T-helper 2 cell treated with Interferon-gamma antibody and Interleukin-4, amounts not matched to agents 5 μg/mL and 100 μg/mL, for 36 hours (primary cell): Measurements from ENCODE around the gene DRG2.

Source experiments
- DNase-seq: peaks from one replicate; pipeline ENCODE4 v3.0.0; 2021; ENCODE audit warnings: low spot score
- H3K27ac Mint-ChIP-seq: one replicate; pipeline ENCODE4 v1.8.0; 2021; ENCODE audit warnings: mild to moderate bottlenecking, mixed read lengths
- H3K27me3 Mint-ChIP-seq: one replicate; pipeline ENCODE4 v1.8.0; 2021; ENCODE audit warnings: low read depth, mixed read lengths
- H3K36me3 Mint-ChIP-seq: one replicate; pipeline ENCODE4 v1.8.0; 2021; ENCODE audit warnings: low read depth, mixed read lengths
- H3K4me1 Mint-ChIP-seq: one replicate; pipeline ENCODE4 v1.8.0; 2021; ENCODE audit warnings: low read depth, mixed read lengths
- H3K4me3 Mint-ChIP-seq: one replicate; pipeline ENCODE4 v1.8.0; 2022; ENCODE audit warnings: mild to moderate bottlenecking, moderate library complexity, mixed read lengths
- H3K9me3 Mint-ChIP-seq: one replicate; pipeline ENCODE4 v1.8.0; 2021; ENCODE audit warnings: mixed read lengths

DRG2 gene

DNA sequence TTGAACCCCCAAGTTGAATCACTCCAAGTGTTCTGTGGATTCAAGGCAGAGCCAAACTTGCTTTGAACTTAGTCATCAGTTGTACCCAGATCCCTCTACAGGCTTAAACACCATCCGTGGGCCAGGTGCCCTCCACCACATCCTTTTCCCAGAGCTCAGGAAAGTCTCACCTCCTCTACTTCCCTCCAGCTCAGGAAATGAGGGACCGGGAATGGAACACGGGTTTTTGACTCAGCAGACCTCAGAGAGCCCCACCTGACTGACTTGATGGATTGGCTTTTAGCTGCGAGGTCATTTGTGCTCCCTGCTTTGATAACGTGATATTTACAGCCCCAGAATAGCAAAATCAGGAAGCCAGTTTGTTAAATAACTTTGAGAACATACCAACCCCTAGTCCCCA lies 28.5 kb upstream of the DRG2 start:
- DNase-seq: no peak
- Mint-ChIP-seq H3K4me3 (no peak overlapping the region), H3K9me3 (no peaks in the 10 kb centered on the region), H3K4me1 (peaks cover 12% of the 10 kb centered on the region), H3K27ac (no peak overlapping the region), H3K27me3 (no peaks in the 10 kb centered on the region), H3K36me3 (peaks cover 25% of the 10 kb centered on the region)

DNA sequence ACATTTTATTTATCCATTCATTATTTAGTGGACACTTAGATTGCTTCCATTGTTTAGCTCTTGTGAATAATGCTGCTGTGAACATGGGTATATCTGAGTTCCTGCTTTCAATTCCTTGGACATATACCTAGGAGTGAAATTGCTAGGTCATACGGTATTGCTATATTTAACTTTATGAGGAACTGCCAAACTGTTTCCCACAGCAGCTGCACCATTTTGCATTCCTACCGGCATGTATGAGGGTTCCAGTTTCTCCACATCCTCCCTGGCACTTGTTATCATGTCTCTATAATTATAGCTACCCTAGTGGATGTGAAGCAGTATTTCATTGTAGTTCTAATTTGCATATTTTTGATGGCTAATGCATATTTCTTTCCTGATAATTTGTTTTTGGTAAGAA lies 23.7 kb upstream of the DRG2 start:
- Mint-ChIP-seq H3K27me3 (no peaks in the 10 kb centered on the region), H3K9me3 (no peaks in the 10 kb centered on the region), H3K36me3 (peaks cover 9% of the 10 kb centered on the region), H3K4me1 (peaks cover 11% of the 10 kb centered on the region), H3K4me3 (no peak overlapping the region), H3K27ac (no peak overlapping the region)
- no peak for DNase-seq

DNA sequence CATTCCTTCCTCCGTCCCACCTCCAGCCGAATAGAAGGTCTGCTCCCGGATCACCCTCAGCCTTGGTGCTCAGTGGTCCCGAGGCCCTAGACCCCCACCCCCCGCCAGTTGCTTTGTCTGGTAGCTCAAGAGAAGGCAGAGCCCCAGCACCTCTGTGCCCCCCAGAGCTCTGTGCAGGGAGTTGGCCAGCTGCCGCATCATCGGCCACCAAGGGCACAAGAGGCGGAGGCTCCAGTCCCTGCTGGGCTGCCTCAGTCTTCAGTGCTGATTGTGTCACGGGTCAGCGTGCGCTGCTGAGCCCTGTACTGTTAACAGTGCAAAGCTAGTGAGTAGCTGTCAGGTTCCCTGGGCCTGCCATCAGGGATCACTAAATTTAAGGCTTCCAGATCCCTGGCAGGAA lies 22.2 kb upstream of the DRG2 start:
- Mint-ChIP-seq H3K27ac (no peak overlapping the region), H3K4me3 (no peak overlapping the region), H3K4me1 (peaks cover 5% of the 10 kb centered on the region), H3K27me3 (no peaks in the 10 kb centered on the region), H3K9me3 (no peaks in the 10 kb centered on the region), H3K36me3 (peaks cover 2% of the 10 kb centered on the region)
- no peak for DNase-seq

DNA sequence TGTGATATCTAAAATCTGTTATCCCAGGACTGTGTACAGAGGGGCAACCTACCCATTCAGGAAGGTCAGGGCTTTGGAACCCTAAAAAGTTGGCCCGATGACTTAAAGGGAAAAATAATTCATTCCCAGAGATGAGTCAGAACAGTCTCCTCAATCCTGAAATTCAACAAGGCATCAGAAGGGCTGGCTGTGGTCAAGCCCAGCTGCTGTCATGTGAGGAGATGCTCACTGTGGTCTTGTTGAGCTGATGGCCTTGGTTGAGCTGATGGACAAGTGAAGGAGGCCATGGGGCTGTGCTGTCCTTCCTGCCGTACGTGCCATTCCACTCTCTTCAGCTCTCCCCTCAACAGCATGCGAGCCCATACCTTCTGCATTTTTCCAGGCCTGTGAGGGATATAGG lies 20.9 kb upstream of the DRG2 start:
- Mint-ChIP-seq H3K4me3 (no peak overlapping the region), H3K9me3 (no peaks in the 10 kb centered on the region), H3K4me1 (peaks cover 6% of the 10 kb centered on the region), H3K36me3 (peaks cover 2% of the 10 kb centered on the region), H3K27me3 (no peaks in the 10 kb centered on the region), H3K27ac (no peak overlapping the region)
- DNase-seq: no peak

- Mint-ChIP-seq H3K9me3 (no peaks in the 10 kb centered on the region), H3K4me3 (no peak overlapping the region), H3K27me3 (no peaks in the 10 kb centered on the region), H3K4me1 (peaks cover 6% of the 10 kb centered on the region), H3K36me3 (peaks cover 2% of the 10 kb centered on the region), H3K27ac (no peak overlapping the region)
- DNase-seq: no peak
Measured at GRCh38 chr17:18069101-18069500, 18.6 kb upstream of the DRG2 start.

GRCh38 chr17:18070861-18071340 lies 16.8 kb upstream of the DRG2 start:
- Mint-ChIP-seq H3K4me3 (no peak overlapping the region), H3K27ac (no peak overlapping the region), H3K27me3 (peaks cover 5% of the 10 kb centered on the region), H3K4me1 (peaks cover 6% of the 10 kb centered on the region), H3K9me3 (no peaks in the 10 kb centered on the region), H3K36me3 (no peaks in the 10 kb centered on the region)
- DNase-seq: no peak

DNA sequence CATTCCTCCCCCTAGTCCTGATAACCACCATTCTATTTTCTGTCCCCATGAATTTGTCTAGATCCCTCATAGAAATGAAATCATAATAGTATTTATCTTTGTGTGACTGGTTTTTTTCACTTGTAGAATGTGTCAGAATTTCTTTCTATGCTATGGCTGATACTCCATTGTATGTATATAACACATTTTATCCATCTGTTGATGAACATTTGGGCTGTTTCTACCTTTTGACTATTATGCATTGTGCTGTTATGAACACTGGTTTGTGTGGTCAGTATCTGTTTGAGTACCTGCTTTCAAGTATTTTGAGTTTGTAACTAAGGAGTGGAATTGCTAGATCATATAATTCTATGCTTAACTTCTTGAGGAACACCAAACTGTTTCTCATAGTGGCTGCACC lies 16.0 kb upstream of the DRG2 start:
- no peak overlapping the region for H3K27ac Mint-ChIP-seq

GRCh38 chr17:18074566-18075272 lies 13.0 kb upstream of the DRG2 start:
- H3K27ac Mint-ChIP-seq: no peak overlapping the region
- peaks cover 7% of the 10 kb centered on the region for H3K27me3 Mint-ChIP-seq
- H3K4me1 Mint-ChIP-seq: peaks cover 6% of the 10 kb centered on the region
- no peaks in the 10 kb centered on the region for H3K9me3 Mint-ChIP-seq
- no peak overlapping the region for H3K4me3 Mint-ChIP-seq
- no peaks in the 10 kb centered on the region for H3K36me3 Mint-ChIP-seq
- no peak for DNase-seq

More for the DNA sequence above, 16.0 kb upstream of the DRG2 start:
- peaks cover 5% of the 10 kb centered on the region for H3K27me3 Mint-ChIP-seq
- no peaks in the 10 kb centered on the region for H3K36me3 Mint-ChIP-seq
- peaks cover 6% of the 10 kb centered on the region for H3K4me1 Mint-ChIP-seq
- no peaks in the 10 kb centered on the region for H3K9me3 Mint-ChIP-seq
- no peak overlapping the region for H3K4me3 Mint-ChIP-seq
- no peak for DNase-seq

DNA sequence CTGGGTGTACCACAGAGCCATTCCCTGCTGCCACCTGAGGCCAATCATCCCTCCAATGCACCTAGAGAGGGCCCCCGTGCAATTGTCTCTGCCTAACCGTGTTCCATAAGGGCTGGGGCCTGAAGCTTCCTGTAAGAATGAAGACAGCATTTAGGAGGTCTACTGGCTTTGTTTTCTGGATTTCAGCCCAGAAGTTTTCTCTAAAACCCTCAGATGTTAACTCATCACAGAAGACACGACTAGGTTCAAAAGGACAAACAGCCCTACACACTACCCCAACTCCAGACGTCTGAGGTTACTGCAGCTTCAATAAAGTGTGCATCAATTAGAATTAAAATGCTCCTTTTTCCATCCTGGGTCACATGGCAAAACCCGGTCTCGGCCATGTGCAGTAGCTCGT lies 10.8 kb upstream of the DRG2 start:
- Mint-ChIP-seq H3K4me1 (no peaks in the 10 kb centered on the region), H3K27ac (no peak overlapping the region), H3K4me3 (no peak overlapping the region), H3K9me3 (no peaks in the 10 kb centered on the region), H3K36me3 (no peaks in the 10 kb centered on the region), H3K27me3 (peaks cover 12% of the 10 kb centered on the region)
- no peak for DNase-seq

- Mint-ChIP-seq H3K27ac (no peak overlapping the region), H3K9me3 (no peaks in the 10 kb centered on the region)
- no peak for DNase-seq
Measured at GRCh38 chr17:18079543-18079942, 8.2 kb upstream of the DRG2 start.

DNA sequence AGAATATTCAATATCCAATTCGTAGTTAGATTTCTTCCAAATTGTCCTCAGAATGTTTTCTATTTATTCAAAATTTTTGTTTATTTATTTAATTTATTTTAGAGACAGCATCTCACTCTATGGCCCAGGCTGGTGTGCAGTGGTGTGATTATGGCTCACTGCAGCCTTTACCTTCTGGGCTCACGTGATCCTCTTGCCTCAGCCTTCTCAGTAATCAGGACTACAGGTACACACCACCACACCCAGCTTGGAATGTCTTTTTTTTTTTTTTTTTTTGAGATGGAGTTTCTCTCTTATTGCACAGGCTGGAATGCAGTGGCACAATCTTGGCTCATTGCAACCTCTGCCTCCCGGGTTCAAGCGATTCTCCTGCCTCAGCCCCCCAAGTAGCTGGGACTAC lies 3.5 kb upstream of the DRG2 start:
- peaks cover 6% of the 10 kb centered on the region for H3K36me3 Mint-ChIP-seq
- peaks cover 11% of the 10 kb centered on the region for H3K4me1 Mint-ChIP-seq
- no peak for DNase-seq
- no peak overlapping the region for H3K27ac Mint-ChIP-seq
- no peaks in the 10 kb centered on the region for H3K9me3 Mint-ChIP-seq
- H3K27me3 Mint-ChIP-seq: peaks cover 8% of the 10 kb centered on the region
- no peak overlapping the region for H3K4me3 Mint-ChIP-seq

More at GRCh38 chr17:18079543-18079942, 8.2 kb upstream of the DRG2 start:
- no peaks in the 10 kb centered on the region for H3K4me1 Mint-ChIP-seq
- H3K4me3 Mint-ChIP-seq: no peak overlapping the region
- peaks cover 11% of the 10 kb centered on the region for H3K27me3 Mint-ChIP-seq
- H3K36me3 Mint-ChIP-seq: no peaks in the 10 kb centered on the region

- Mint-ChIP-seq H3K27ac (peak overlapping the region; percentile 9), H3K27me3 (no peaks in the 10 kb centered on the region), H3K36me3 (peaks cover 21% of the 10 kb centered on the region), H3K4me1 (peaks cover 20% of the 10 kb centered on the region), H3K4me3 (peak overlapping the region; percentile 99), H3K9me3 (no peaks in the 10 kb centered on the region)
- DNase-seq: no peak
Measured at GRCh38 chr17:18089613-18090012, 1.9 kb downstream of the DRG2 start.

DNA sequence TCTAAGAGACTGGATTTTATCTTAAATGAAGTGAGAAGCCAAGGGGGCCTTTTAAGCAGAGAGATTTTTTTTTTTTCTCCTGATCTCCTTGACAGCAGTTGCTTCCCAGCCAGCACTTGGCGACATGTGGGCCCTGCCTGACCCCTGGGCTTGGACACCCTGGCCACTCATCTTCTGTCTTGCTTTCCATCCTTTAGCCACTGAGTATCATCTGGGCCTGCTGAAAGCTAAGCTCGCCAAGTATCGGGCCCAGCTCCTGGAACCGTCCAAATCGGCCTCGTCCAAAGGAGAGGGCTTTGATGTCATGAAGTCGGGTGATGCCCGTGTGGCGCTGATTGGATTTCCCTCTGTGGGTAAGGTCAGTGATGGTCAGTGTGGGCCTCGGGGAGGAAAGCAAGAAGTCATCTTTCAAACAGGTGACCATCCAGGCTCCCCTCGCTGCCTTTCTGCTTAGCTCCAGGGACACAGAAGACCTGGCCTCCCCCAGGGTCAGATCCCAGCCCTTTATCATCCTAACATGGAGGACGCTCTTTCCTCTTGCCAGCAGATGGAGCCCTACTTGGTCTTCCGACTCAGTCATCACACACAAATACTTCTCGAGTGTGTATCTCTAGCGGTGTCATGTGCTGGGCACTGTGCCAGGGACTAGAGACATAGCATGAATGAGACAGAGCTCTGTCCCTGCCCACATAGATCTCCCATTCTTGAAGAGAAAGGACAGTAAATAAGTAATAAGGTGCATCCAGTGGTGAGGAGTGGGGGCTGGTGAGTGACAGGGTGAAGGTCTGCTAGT lies 6.1 kb downstream of the DRG2 start:
- H3K9me3 Mint-ChIP-seq: no peaks in the 10 kb centered on the region
- no peaks in the 10 kb centered on the region for H3K27me3 Mint-ChIP-seq
- no peak for DNase-seq
- no peak overlapping the region for H3K4me3 Mint-ChIP-seq
- H3K4me1 Mint-ChIP-seq: peaks cover 12% of the 10 kb centered on the region
- no peak overlapping the region for H3K27ac Mint-ChIP-seq
- H3K36me3 Mint-ChIP-seq: peaks cover 31% of the 10 kb centered on the region

GRCh38 chr17:18094409-18094807 lies 6.7 kb downstream of the DRG2 start:
- Mint-ChIP-seq H3K27ac (no peak overlapping the region), H3K4me1 (peaks cover 8% of the 10 kb centered on the region), H3K36me3 (peaks cover 33% of the 10 kb centered on the region), H3K4me3 (no peak overlapping the region), H3K27me3 (no peaks in the 10 kb centered on the region), H3K9me3 (no peaks in the 10 kb centered on the region)
- no peak for DNase-seq
